Activated T-cell treated with anti-CD3 and anti-CD28 coated beads, Interleukin-2, amount 50 U/mL, for 24 hours (primary cell): ENCODE data around the gene KCTD2.
A peak's percentile ranks its signal among the peaks of the same experiment; 100 is the strongest.
"Not testable (repeated sequence)": the region's sequence is repeated elsewhere in the genome, so short reads cannot be mapped to it uniquely, and the experiment has no call there.

Source experiments
- DNase-seq: peaks from one replicate; pipeline ENCODE4 v3.0.0-alpha.2; 2020
- H3K27ac Mint-ChIP-seq: 2 replicates; pipeline ENCODE4 v1.8.0; 2020; ENCODE audit warnings: mild to moderate bottlenecking, mixed read lengths
- H3K27me3 Mint-ChIP-seq: 2 replicates; pipeline ENCODE4 v1.8.0; 2020; ENCODE audit warnings: mixed read lengths
- H3K36me3 Mint-ChIP-seq: 2 replicates; pipeline ENCODE4 v1.8.0; 2020; ENCODE audit warnings: low read depth, mixed read lengths
- H3K4me1 Mint-ChIP-seq: 2 replicates; pipeline ENCODE4 v1.8.0; 2020; ENCODE audit warnings: low read depth, mixed read lengths
- H3K4me3 Mint-ChIP-seq: 2 replicates; pipeline ENCODE4 v1.8.0; 2020; ENCODE audit warnings: mild to moderate bottlenecking, moderate library complexity, mixed read lengths
- H3K9me3 Mint-ChIP-seq: 2 replicates; pipeline ENCODE4 v1.8.0; 2020; ENCODE audit warnings: mixed read lengths

The KCTD2 gene

GRCh38 chr17:75011401-75012095 is 35.5 kb upstream of the KCTD2 start:
- Mint-ChIP-seq H3K9me3 (no peaks in the 10 kb centered on the region), H3K4me1 (peaks cover 34% of the 10 kb centered on the region), H3K27ac (peak overlapping the region; percentile 94), H3K27me3 (no peaks in the 10 kb centered on the region), H3K4me3 (peak overlapping the region; percentile 97), H3K36me3 (peaks cover 45% of the 10 kb centered on the region)
- DNase-seq = peak; percentile 49

DNA sequence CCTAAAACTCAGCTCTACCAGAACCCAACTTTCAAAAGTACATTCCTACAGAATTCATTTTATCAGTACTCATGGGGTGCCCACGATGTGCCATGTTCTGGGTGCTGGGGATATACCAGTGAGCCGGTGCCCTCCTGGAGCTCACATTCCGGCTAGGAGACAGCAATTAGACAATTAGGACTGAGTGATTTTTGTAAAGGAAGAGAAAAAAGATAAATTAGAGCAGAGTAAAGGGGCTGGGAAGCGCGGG is 35.0 kb upstream of the KCTD2 start:
- peaks cover 49% of the 10 kb centered on the region for H3K36me3 Mint-ChIP-seq
- H3K27me3 Mint-ChIP-seq = no peaks in the 10 kb centered on the region
- H3K4me3 Mint-ChIP-seq = peak overlapping the region; percentile 97
- H3K27ac Mint-ChIP-seq = peak overlapping the region; percentile 94
- no peak for DNase-seq
- H3K4me1 Mint-ChIP-seq = peaks cover 34% of the 10 kb centered on the region
- no peaks in the 10 kb centered on the region for H3K9me3 Mint-ChIP-seq

- no peaks in the 10 kb centered on the region for H3K9me3 Mint-ChIP-seq
- H3K4me1 Mint-ChIP-seq = peaks cover 34% of the 10 kb centered on the region
- DNase-seq = peak; percentile 91
- H3K36me3 Mint-ChIP-seq = peaks cover 52% of the 10 kb centered on the region
- H3K4me3 Mint-ChIP-seq = peak within 1 kb of the TSS; percentile 97
- peak within 1 kb of the TSS; percentile 94 for H3K27ac Mint-ChIP-seq
- H3K27me3 Mint-ChIP-seq = no peaks in the 10 kb centered on the region
Measured at GRCh38 chr17:75012346-75013091, 34.5 kb upstream of the KCTD2 start, which contains the start of gene MRPL58. Gene MRPL58 (plus strand): TSS chr17:75012670. CDS start chr17:75012687, 17 bp downstream.

DNA sequence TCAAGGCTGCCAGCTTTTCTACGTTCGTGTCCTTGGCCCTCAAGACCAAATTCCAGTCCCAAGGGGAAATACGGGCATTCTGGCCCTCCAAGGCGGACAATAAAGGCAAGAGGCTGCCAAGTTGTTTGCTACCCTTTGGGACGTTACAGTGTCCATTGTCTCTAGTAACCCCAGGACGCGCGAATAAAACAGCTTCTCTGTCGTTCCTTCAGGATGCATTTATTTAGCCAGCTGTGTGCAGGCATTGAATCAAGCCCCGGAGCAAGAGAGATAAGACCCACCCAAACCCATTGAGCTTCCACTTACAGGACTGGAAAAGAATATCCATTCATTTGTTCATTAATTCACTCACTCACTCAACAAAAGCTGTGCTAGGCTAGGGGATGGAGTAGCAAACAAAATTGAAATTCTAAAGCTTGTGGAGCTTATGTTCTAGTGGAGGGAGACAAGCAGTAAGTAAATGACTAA is 33.9 kb upstream of the KCTD2 start:
- Mint-ChIP-seq H3K4me3 (peak overlapping the region; percentile 97), H3K4me1 (peaks cover 34% of the 10 kb centered on the region), H3K9me3 (no peaks in the 10 kb centered on the region), H3K27ac (peak overlapping the region; percentile 94), H3K36me3 (peaks cover 54% of the 10 kb centered on the region), H3K27me3 (no peaks in the 10 kb centered on the region)
- no peak for DNase-seq

GRCh38 chr17:75019146-75019545 is 27.9 kb upstream of the KCTD2 start:
- no peak overlapping the region for H3K27ac Mint-ChIP-seq
- DNase-seq = no peak
- H3K36me3 Mint-ChIP-seq = peaks cover 78% of the 10 kb centered on the region
- H3K27me3 Mint-ChIP-seq = no peaks in the 10 kb centered on the region
- H3K4me1 Mint-ChIP-seq = peaks cover 10% of the 10 kb centered on the region
- H3K4me3 Mint-ChIP-seq = no peak overlapping the region
- no peaks in the 10 kb centered on the region for H3K9me3 Mint-ChIP-seq

GRCh38 chr17:75019710-75020109 is 27.3 kb upstream of the KCTD2 start:
- H3K27ac Mint-ChIP-seq = no peak overlapping the region
- H3K4me1 Mint-ChIP-seq = peaks cover 12% of the 10 kb centered on the region
- H3K27me3 Mint-ChIP-seq = no peaks in the 10 kb centered on the region
- DNase-seq = no peak
- H3K9me3 Mint-ChIP-seq = no peaks in the 10 kb centered on the region
- no peak overlapping the region for H3K4me3 Mint-ChIP-seq
- H3K36me3 Mint-ChIP-seq = peaks cover 79% of the 10 kb centered on the region

DNA sequence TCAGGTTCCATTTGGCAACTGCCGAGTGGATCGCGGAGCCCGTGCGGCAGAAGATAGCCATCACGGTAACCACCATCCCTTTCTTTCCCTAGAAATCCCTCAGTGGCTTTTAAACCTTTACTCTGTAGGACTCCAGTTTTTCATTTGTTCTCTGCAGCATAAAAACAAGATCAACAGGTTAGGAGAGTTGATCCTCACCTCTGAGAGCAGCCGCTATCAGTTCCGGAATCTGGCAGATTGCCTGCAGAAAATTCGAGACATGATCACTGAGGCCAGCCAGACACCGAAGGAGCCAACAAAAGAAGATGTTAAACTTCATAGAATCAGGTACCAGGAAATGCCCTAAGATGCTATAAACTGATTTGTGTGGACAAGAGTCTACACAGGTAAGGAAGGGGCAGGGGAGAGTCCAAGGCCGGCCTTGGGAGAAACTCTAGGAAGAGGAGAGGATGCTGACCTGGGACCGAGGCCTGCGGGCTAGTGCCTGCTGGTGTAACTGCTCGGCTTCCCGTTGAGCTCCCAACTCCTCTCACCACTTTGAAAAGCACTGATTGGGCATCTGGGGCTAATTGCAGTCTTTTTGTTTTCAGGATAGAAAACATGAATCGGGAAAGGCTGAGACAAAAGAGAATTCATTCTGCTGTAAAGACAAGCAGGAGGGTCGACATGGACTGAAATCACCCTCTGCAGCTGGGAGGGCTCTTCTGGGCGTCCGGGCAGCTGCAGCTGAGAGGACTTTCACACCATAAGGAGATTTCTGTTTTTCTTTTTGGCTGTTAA is 26.5 kb upstream of the KCTD2 start:
- H3K9me3 Mint-ChIP-seq = no peaks in the 10 kb centered on the region
- no peak for DNase-seq
- H3K4me1 Mint-ChIP-seq = peaks cover 15% of the 10 kb centered on the region
- H3K4me3 Mint-ChIP-seq = no peak overlapping the region
- peaks cover 81% of the 10 kb centered on the region for H3K36me3 Mint-ChIP-seq
- H3K27ac Mint-ChIP-seq = no peak overlapping the region
- H3K27me3 Mint-ChIP-seq = no peaks in the 10 kb centered on the region

DNA sequence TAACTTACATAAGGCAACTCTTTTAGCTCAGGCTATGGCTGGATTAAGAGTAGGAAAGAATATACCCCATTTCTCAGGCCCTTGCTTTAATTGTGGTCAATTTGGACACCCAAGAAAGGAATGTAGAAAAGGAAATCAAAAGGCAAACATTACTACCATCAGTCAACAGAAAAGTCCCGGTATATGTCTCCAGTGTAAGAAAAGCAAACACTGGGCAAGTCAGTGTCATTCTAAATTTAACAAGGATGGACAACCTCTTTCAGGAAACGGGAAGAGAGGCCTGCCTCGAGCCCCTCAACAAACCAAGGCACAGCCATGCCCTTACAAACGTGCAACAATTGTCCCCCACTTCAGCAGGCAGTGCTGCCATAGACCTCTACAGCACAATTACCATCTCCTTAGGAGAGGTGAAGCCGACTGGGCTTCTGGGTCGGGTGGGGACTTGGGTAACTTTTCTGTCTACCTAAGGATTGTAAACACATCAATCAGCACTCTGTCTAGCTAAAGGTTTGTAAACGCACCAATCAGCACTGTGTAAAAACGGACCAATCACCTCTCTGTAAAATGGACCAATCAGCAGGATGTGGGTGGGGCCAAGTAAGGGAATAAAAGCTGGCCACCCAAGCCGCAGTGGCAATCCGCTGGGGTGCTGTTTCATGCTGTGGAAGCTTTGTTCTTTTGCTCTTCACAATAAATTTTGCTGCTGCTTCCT is 22.2 kb upstream of the KCTD2 start:
- peak overlapping the region; percentile 44 for H3K27ac Mint-ChIP-seq

DNA sequence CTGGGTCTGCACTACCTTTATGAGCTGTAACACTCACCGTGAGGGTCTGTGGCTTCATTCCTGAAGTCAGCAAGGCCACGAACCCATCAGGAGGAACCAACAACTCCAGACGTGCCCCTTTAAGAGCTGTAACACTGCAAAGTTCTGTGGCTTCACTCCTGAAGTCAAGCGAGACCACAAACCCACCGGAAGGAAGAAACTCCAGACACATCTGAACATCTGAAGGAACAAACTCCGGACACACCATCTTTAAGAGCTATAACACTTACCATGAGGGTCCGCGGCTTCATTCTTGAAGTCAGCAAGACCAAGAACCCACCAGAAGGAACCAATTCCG is 21.7 kb upstream of the KCTD2 start:
- Mint-ChIP-seq H3K4me3 (peak overlapping the region; percentile 37), H3K4me1 (peaks cover 20% of the 10 kb centered on the region), H3K36me3 (peaks cover 42% of the 10 kb centered on the region), H3K27ac (peak overlapping the region; percentile 44)
- not testable (repeated sequence) for H3K27me3 Mint-ChIP-seq, H3K9me3 Mint-ChIP-seq, DNase-seq

More for the DNA sequence above, 22.2 kb upstream of the KCTD2 start:
- Mint-ChIP-seq H3K27me3 (no peaks in the 10 kb centered on the region), H3K36me3 (peaks cover 47% of the 10 kb centered on the region), H3K4me1 (peaks cover 20% of the 10 kb centered on the region), H3K9me3 (peaks cover 2% of the 10 kb centered on the region), H3K4me3 (peak overlapping the region; percentile 37)
- DNase-seq = peak; percentile 62

GRCh38 chr17:75026650-75027049 is 20.4 kb upstream of the KCTD2 start:
- H3K27me3 Mint-ChIP-seq, H3K27ac Mint-ChIP-seq, H3K4me3 Mint-ChIP-seq, H3K9me3 Mint-ChIP-seq, DNase-seq: not testable (repeated sequence)
- Mint-ChIP-seq H3K4me1 (peaks cover 23% of the 10 kb centered on the region), H3K36me3 (peaks cover 29% of the 10 kb centered on the region)

- no peak overlapping the region for H3K27ac Mint-ChIP-seq
- H3K9me3 Mint-ChIP-seq = peaks cover 5% of the 10 kb centered on the region
- H3K27me3 Mint-ChIP-seq = no peaks in the 10 kb centered on the region
- no peak for DNase-seq
- peaks cover 42% of the 10 kb centered on the region for H3K4me1 Mint-ChIP-seq
- H3K36me3 Mint-ChIP-seq = peaks cover 7% of the 10 kb centered on the region
- no peak overlapping the region for H3K4me3 Mint-ChIP-seq
Measured at GRCh38 chr17:75030161-75030560, 16.9 kb upstream of the KCTD2 start.

DNA sequence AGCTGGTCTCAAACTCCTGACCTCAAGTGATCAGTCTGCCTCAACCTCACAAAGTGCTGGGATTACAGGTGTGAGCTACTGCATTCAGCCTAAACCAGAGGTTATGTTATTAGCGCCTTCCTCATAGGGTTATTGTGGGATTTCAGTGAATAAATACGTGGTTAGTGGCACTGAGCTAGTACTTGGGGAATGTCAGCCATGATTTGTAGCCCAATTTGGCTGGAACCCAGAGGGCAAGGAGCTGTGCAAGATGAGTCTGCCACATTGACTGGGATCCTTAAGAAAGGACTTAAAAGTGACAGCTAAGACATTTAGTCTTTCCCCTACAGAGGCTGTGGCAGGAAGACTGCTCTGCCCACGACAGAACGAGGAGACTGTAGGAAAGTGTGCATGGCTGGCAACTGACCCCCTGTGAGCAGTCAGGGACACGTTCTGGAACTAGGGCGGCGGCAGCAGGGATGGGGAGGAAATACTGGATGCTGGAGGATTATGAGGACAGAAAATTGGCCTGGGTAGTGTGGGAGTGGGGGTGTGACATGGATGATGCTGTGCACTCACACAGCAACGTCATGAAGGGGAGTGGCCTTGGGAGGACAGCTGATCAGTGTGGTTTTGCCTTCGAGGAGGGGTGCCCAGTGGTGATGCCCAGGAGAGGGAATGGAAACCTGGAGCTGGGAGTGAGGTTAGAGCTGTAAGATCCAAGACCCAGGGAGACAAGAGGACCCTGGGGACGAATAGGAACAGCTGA is 14.9 kb upstream of the KCTD2 start:
- Mint-ChIP-seq H3K27me3 (no peaks in the 10 kb centered on the region), H3K4me1 (peaks cover 50% of the 10 kb centered on the region), H3K4me3 (peak overlapping the region; percentile 59), H3K27ac (peak overlapping the region; percentile 58), H3K9me3 (peaks cover 3% of the 10 kb centered on the region), H3K36me3 (peaks cover 3% of the 10 kb centered on the region)
- DNase-seq = peak; percentile 70

GRCh38 chr17:75032720-75033280 is 14.2 kb upstream of the KCTD2 start:
- Mint-ChIP-seq H3K27ac (no peak overlapping the region), H3K4me3 (peak overlapping the region; percentile 59), H3K27me3 (no peaks in the 10 kb centered on the region), H3K36me3 (peaks cover 6% of the 10 kb centered on the region), H3K4me1 (peaks cover 54% of the 10 kb centered on the region), H3K9me3 (peaks cover 3% of the 10 kb centered on the region)
- DNase-seq = no peak
